ENCODE data around the gene CDYL.

- TF ChIP-seq CTCF (IDR thresholded peaks at IDR 0.05) (no peak), POLR2A (IDR thresholded peaks at IDR 0.05) (no peak), POLR2AphosphoS5 (IDR thresholded peaks at IDR 0.05) (no peak), EP300 (IDR thresholded peaks at IDR 0.05) (no peak)
Observed at GRCh38 chr6:4889701-4890100, 113.5 kb downstream of the CDYL start.

Data from suprapubic skin (tissue), 4 donors.